Measurements from ENCODE around the gene ELOA.

DNA sequence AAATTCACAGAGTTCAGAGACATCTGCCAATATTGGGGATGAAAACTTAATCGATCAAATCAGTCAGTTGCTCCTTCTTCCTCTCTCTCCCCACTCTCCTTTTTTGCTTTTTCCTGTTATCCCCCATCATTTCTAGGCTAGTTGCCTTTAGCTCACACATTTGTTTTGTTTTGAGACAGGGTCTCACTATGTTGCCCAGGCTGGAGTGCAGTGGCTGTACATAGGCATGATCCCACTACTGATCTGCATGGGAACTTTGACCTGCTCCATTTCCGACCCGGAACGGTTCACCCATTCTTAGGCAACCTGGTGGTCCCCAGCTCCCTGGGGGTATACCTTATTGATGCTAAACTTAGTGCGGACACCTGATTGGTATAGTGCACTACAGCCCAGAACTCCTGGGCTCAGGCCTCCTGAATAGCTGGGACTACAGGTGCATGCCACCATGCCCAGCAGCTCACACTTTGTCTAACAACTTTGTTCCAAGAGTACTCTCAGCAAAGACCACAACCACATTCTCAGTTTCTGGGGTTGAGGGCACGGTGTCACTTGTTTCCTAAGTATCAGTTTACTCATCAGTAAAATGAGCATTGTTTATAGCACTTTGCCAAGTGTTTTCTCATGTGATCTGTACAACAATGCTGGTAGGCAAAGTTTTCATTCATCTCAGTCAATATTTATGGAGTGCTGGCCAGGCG, 6.7 kb upstream of the ELOA start:
- TF ChIP-seq EZH2 (IDR thresholded peaks at IDR 0.05; ENCODE audit: insufficient read depth, poor library complexity, severe bottlenecking) (no peak), EZH2phosphoT487 (IDR thresholded peaks at IDR 0.05; ENCODE audit: insufficient read depth, low read depth) (no peak)
